Activated B cell treated with CpG ODN at 0.5 μM for 24 hours (primary cell): ENCODE results near the gene DCTN1. TPM values are rescaled to one million over a fixed set of nuclear protein-coding genes. Genes with fewer than 3 reads are reported as not detected.

Experiments used
- ATAC-seq: fragments of 200-7000 bp; cut with Tn5 transposase; one replicate; pipeline ENCODE4 v1.10.0; 2021; ENCODE audit warnings: low read depth, mild to moderate bottlenecking, moderate library complexity
- CTCF ChIA-PET: fragments of 350-600 bp; sonication (Branson Sonifier 250); formaldehyde crosslinking; loops from one replicate; lab custom pipeline; 2021; ENCODE audit warnings: antibody characterized with exemption; lab: Charles Lee
- POLR2A ChIA-PET: fragments of 350-600 bp; sonication (Branson Sonifier 250); formaldehyde crosslinking; loops from one replicate; lab custom pipeline; 2021; ENCODE audit warnings: antibody characterized with exemption; lab: Charles Lee
- DNase-seq: peaks from one replicate; pipeline ENCODE4 v3.0.0; 2022
- H3K27ac Mint-ChIP-seq: one replicate; pipeline ENCODE4 v1.8.0; 2020; ENCODE audit warnings: mixed read lengths
- H3K27me3 Mint-ChIP-seq: one replicate; pipeline ENCODE4 v1.8.0; 2021; ENCODE audit warnings: mixed read lengths
- H3K36me3 Mint-ChIP-seq: one replicate; pipeline ENCODE4 v1.8.0; 2021; ENCODE audit warnings: low read depth, mixed read lengths
- H3K4me1 Mint-ChIP-seq: one replicate; pipeline ENCODE4 v1.8.0; 2021; ENCODE audit warnings: mixed read lengths
- H3K4me3 Mint-ChIP-seq: one replicate; pipeline ENCODE4 v1.8.0; 2020; ENCODE audit warnings: mild to moderate bottlenecking, mixed read lengths
- H3K9me3 Mint-ChIP-seq: one replicate; pipeline ENCODE4 v1.8.0; 2020; ENCODE audit warnings: mixed read lengths
- intact Hi-C: fragments of 100-400 bp; cut with micrococcal nuclease; formaldehyde crosslinking; loops from one replicate; pipeline ENCODE4 v1.15.1; 2024
- total RNA-seq: library from RNA; stranded (reverse); gene quantifications from 2 replicates; pipeline ENCODE4 v1.2.3, GENCODE V29; 2022
- TF ChIP-seq, protein P1 (sequence below): fragments of 200-600 bp; IDR thresholded peaks from one replicate; pipeline ENCODE4 v1.8.0; 2022; ENCODE audit warnings: antibody characterized with exemption, mild to moderate bottlenecking

The DCTN1 gene
- total RNA-seq, 1 donor from 2014 or later: 137 TPM

- H3K4me1 Mint-ChIP-seq: no peaks in the 10 kb centered on the region
- DNase-seq: no peak
- H3K27me3 Mint-ChIP-seq: no peaks in the 10 kb centered on the region
- ChIA-PET CTCF (no interaction called here), POLR2A (no interaction called here)
- ATAC-seq: no peak
- TF ChIP-seq, protein P1, sequence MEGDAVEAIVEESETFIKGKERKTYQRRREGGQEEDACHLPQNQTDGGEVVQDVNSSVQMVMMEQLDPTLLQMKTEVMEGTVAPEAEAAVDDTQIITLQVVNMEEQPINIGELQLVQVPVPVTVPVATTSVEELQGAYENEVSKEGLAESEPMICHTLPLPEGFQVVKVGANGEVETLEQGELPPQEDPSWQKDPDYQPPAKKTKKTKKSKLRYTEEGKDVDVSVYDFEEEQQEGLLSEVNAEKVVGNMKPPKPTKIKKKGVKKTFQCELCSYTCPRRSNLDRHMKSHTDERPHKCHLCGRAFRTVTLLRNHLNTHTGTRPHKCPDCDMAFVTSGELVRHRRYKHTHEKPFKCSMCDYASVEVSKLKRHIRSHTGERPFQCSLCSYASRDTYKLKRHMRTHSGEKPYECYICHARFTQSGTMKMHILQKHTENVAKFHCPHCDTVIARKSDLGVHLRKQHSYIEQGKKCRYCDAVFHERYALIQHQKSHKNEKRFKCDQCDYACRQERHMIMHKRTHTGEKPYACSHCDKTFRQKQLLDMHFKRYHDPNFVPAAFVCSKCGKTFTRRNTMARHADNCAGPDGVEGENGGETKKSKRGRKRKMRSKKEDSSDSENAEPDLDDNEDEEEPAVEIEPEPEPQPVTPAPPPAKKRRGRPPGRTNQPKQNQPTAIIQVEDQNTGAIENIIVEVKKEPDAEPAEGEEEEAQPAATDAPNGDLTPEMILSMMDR: no peak
- H3K36me3 Mint-ChIP-seq: peaks cover 76% of the 10 kb centered on the region
- intact Hi-C loops: no loop called here
- no peaks in the 10 kb centered on the region for H3K9me3 Mint-ChIP-seq
- no peak overlapping the region for H3K4me3 Mint-ChIP-seq
- no peak overlapping the region for H3K27ac Mint-ChIP-seq
Measured at GRCh38 chr2:74373985-74374384, 6.1 kb downstream of the DCTN1 start.

- no peak for DNase-seq
- Mint-ChIP-seq H3K27me3 (no peaks in the 10 kb centered on the region), H3K36me3 (peaks cover 83% of the 10 kb centered on the region), H3K4me3 (no peak overlapping the region), H3K27ac (no peak overlapping the region), H3K4me1 (no peaks in the 10 kb centered on the region), H3K9me3 (no peaks in the 10 kb centered on the region)
- intact Hi-C loops: no loop called here
- POLR2A ChIA-PET: no interaction called here
- CTCF ChIA-PET: no interaction called here
- no peak for ATAC-seq
- TF ChIP-seq, protein P1: no peak
Measured at GRCh38 chr2:74373221-74373676, 6.9 kb downstream of the DCTN1 start.

DNA sequence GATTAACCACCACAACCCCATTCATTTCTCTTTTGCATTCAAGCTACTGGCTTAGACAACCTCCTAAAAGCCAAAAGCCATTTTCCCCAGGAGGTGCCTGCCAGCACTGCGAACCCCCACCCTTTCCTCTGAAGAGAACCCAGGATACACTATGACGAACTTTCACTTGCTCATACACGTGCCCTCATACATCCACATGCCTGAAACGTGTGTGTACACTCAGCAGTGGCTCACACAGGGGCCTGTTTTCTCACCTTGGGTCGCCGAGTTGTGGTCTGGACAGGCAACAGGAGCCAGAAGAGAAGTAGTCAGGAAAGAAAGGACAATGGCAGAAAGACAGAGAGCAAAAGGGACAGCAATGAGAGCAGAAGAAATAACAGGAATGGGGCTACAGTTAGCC, 7.4 kb downstream of the DCTN1 start:
- no peaks in the 10 kb centered on the region for H3K4me1 Mint-ChIP-seq
- H3K27me3 Mint-ChIP-seq: no peaks in the 10 kb centered on the region
- intact Hi-C loops: no loop called here
- no peaks in the 10 kb centered on the region for H3K9me3 Mint-ChIP-seq
- no peak overlapping the region for H3K27ac Mint-ChIP-seq
- H3K36me3 Mint-ChIP-seq: peaks cover 84% of the 10 kb centered on the region
- ChIA-PET CTCF (interaction anchor here (0.9 kb wide), 1 partner anchor 123 kb away, joined by 3 read pairs; no protein-coding TSS in a partner anchor), POLR2A (no interaction called here)
- no peak overlapping the region for H3K4me3 Mint-ChIP-seq
- ATAC-seq (no peak), DNase-seq (no peak)
- TF ChIP-seq, protein P1: no peak

- ChIA-PET CTCF (no interaction called here), POLR2A (no interaction called here)
- Mint-ChIP-seq H3K4me1 (no peaks in the 10 kb centered on the region), H3K27ac (no peak overlapping the region), H3K9me3 (no peaks in the 10 kb centered on the region), H3K36me3 (peaks cover 84% of the 10 kb centered on the region), H3K27me3 (no peaks in the 10 kb centered on the region), H3K4me3 (no peak overlapping the region)
- DNase-seq (no peak), ATAC-seq (no peak)
- TF ChIP-seq, protein P1: no peak
- intact Hi-C loops: no loop called here
Measured at GRCh38 chr2:74371421-74371820, 8.7 kb downstream of the DCTN1 start.

DNA sequence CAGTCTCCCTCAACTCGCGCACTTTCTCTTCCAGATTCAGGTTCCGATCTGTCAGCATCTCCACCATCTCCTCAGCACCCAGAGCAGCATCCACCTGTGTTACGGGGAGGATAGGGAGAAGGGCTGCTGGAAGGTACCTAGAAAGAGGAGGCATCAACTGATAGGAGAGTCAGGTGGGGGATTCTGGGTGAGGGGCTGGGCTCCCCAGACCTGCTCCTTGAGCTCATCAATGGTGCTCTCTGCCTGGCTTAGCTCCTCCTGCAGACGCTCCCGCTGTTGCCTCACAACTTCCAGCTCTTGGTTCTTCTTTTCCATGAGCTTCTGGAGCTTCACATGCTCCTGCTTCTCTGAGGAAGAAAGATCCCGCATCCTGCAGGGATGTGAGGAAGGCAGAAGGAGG, 10.1 kb downstream of the DCTN1 start:
- intact Hi-C loops: no loop called here
- DNase-seq (no peak), ATAC-seq (no peak)
- no peaks in the 10 kb centered on the region for H3K9me3 Mint-ChIP-seq
- H3K27ac Mint-ChIP-seq: no peak overlapping the region
- ChIA-PET POLR2A (no interaction called here), CTCF (no interaction called here)
- H3K36me3 Mint-ChIP-seq: peaks cover 88% of the 10 kb centered on the region
- no peaks in the 10 kb centered on the region for H3K4me1 Mint-ChIP-seq
- H3K27me3 Mint-ChIP-seq: no peaks in the 10 kb centered on the region
- no peak overlapping the region for H3K4me3 Mint-ChIP-seq
- TF ChIP-seq, protein P1: no peak
